GM23248 (cell line): ENCODE data around the gene DLG2. TPM values are rescaled to one million over a fixed set of nuclear protein-coding genes. Genes with fewer than 3 reads are reported as not detected.
A peak's percentile ranks its signal among the peaks of the same experiment; 100 is the strongest.
"Not testable (repeated sequence)": the region's sequence is repeated elsewhere in the genome, so short reads cannot be mapped to it uniquely, and the experiment has no call there.

Experiments used
- DNase-seq: peaks from one replicate; pipeline ENCODE4 v3.0.0-alpha.2; 2015
- H2AFZ ChIP-seq: fragments of 200-600 bp; sonication (generic); 2 replicates; pipeline ENCODE4 v1.6.1; 2016; ENCODE audit warnings: antibody characterized with exemption
- H3F3A ChIP-seq: fragments of 200-600 bp; sonication (generic); 2 replicates; pipeline ENCODE4 v1.6.1; 2016; ENCODE audit warnings: mild to moderate bottlenecking, antibody characterized with exemption, mixed run types; ENCODE audit not compliant: insufficient read depth
- H3K27ac ChIP-seq: fragments of 200-600 bp; sonication (generic); 2 replicates; pipeline ENCODE4 v1.5.1; 2016; ENCODE audit warnings: mild to moderate bottlenecking
- H3K27me3 ChIP-seq: fragments of 200-600 bp; sonication (generic); replicated peaks from 2 replicates; pipeline ENCODE4 v1.6.1; 2016; ENCODE audit warnings: mild to moderate bottlenecking; ENCODE audit not compliant: insufficient read depth
- H3K36me3 ChIP-seq: fragments of 200-600 bp; sonication (generic); 2 replicates; pipeline ENCODE4 v1.6.1; 2016; ENCODE audit warnings: low read depth, mild to moderate bottlenecking
- H3K4me1 ChIP-seq: fragments of 200-600 bp; sonication (generic); 2 replicates; pipeline ENCODE4 v1.6.1; 2016; ENCODE audit warnings: mild to moderate bottlenecking; ENCODE audit not compliant: insufficient read depth
- H3K4me2 ChIP-seq: fragments of 200-600 bp; sonication (generic); one replicate; pipeline ENCODE4 v1.6.1; 2016; ENCODE audit warnings: mild to moderate bottlenecking; ENCODE audit not compliant: unreplicated experiment
- H3K4me3 ChIP-seq: fragments of 200-600 bp; sonication (generic); 2 replicates; pipeline ENCODE4 v1.5.1; 2016; ENCODE audit warnings: mild to moderate bottlenecking
- H3K79me2 ChIP-seq: fragments of 200-600 bp; sonication (generic); 2 replicates; pipeline ENCODE4 v1.6.1; 2016; ENCODE audit warnings: mild to moderate bottlenecking; ENCODE audit not compliant: insufficient read depth
- H3K9ac ChIP-seq: fragments of 200-600 bp; sonication (generic); 2 replicates; pipeline ENCODE4 v1.6.1; 2016; ENCODE audit warnings: mild to moderate bottlenecking
- H3K9me2 ChIP-seq: fragments of 200-600 bp; sonication (generic); 2 replicates; pipeline ENCODE4 v1.6.1; 2016; ENCODE audit warnings: mixed run types, mild to moderate bottlenecking, moderate library complexity; ENCODE audit not compliant: insufficient read depth
- H3K9me3 ChIP-seq: fragments of 200-600 bp; sonication (generic); one replicate; pipeline ENCODE4 v1.6.1; 2017; ENCODE audit warnings: low read depth
- H4K20me1 ChIP-seq: fragments of 200-600 bp; sonication (generic); 2 replicates; pipeline ENCODE4 v1.6.0; 2016; ENCODE audit not compliant: insufficient read depth
- EZH2 ChIP-seq: fragments of 200-600 bp; sonication (generic); IDR thresholded peaks from 2 replicates; pipeline ENCODE4 v1.6.1; 2018; ENCODE audit warnings: antibody characterized with exemption, mild to moderate bottlenecking; ENCODE audit not compliant: insufficient read depth, poor library complexity, severe bottlenecking
- EZH2phosphoT487 ChIP-seq: fragments of 200-600 bp; sonication (generic); IDR thresholded peaks from 2 replicates; pipeline ENCODE4 v1.6.1; 2018; ENCODE audit warnings: antibody characterized with exemption, moderate library complexity, mild to moderate bottlenecking, low read depth; ENCODE audit not compliant: insufficient read depth
- WGBS, 2 experiments: methylation state at CpG; one replicate each; pipeline ENCODE4 v1.1.6; 2015 to 2017; ENCODE audit warnings: low lambda C conversion rate in 2 of 2, low coverage in 1 of 2; ENCODE audit errors: missing lambda C conversion rate in 2 of 2; 5-methylcytosine and 5-hydroxymethylcytosine counted together
- in situ Hi-C: fragments of 300-500 bp; cut with MboI; formaldehyde crosslinking; loops from 2 replicates; pipeline ENCODE4 v1.15.0; 2020
- polyA plus RNA-seq: library from polyadenylated mRNA; unstranded; fragments of >200 nt; fragmentation: Nextera tagmentation; extraction: Ambion mirVana; gene quantifications from 2 replicates; pipeline ENCODE4 v1.2.1, GENCODE V29; 2016
- total RNA-seq: library from RNA; depleted of rRNA; stranded (reverse); fragments of >200 nt; shearing (Covaris generic); gene quantifications from 2 replicates; pipeline ENCODE4 v1.2.3, GENCODE V29; 2014

Gene DLG2
- total and polyA plus RNA-seq, 2 experiments from 2014 or later: 1.1 to 1.7 TPM

GRCh38 chr11:84990141-84990540 lies 637.0 kb downstream of the DLG2 start:
- Histone ChIP-seq H4K20me1 (no peaks in the 10 kb centered on the region), H2AFZ (no peak overlapping the region), H3K9ac (no peak overlapping the region), H3K4me1 (no peaks in the 10 kb centered on the region), H3K9me3 (no peaks in the 10 kb centered on the region), H3K4me3 (no peak overlapping the region), H3K79me2 (no peaks in the 10 kb centered on the region), H3K27ac (no peak overlapping the region), H3K36me3 (no peaks in the 10 kb centered on the region), H3K27me3 (no peaks in the 10 kb centered on the region), H3K9me2 (no peaks in the 10 kb centered on the region), H3F3A (no peaks in the 10 kb centered on the region), H3K4me2 (no peak overlapping the region)
- no peak for TF ChIP-seq EZH2
- no peak for TF ChIP-seq EZH2phosphoT487
- in situ Hi-C loops: loop anchor here (10.0 kb wide), 1 partner anchor 195 kb away; no protein-coding TSS in a partner anchor
- 59 to 68% methylated on average over 3 of the region's 3 CpGs for WGBS, 2 experiments
- DNase-seq: no peak

GRCh38 chr11:84987686-84988187 lies 639.4 kb downstream of the DLG2 start:
- DNase-seq, H4K20me1 ChIP-seq, H3K4me3 ChIP-seq, H3K79me2 ChIP-seq, H3K4me1 ChIP-seq, H2AFZ ChIP-seq, H3K9me2 ChIP-seq, H3F3A ChIP-seq, H3K27me3 ChIP-seq, H3K9me3 ChIP-seq, in situ Hi-C loops, H3K27ac ChIP-seq, H3K36me3 ChIP-seq, H3K9ac ChIP-seq, H3K4me2 ChIP-seq: not testable (repeated sequence)
- 21 to 23% methylated on average over 3 of the region's 3 CpGs for WGBS, 2 experiments

GRCh38 chr11:84981301-84981700 lies 645.8 kb downstream of the DLG2 start:
- Histone ChIP-seq H3K4me1 (no peaks in the 10 kb centered on the region), H3K36me3 (no peaks in the 10 kb centered on the region), H3K9ac (no peak overlapping the region), H3K4me2 (no peak overlapping the region), H4K20me1 (no peaks in the 10 kb centered on the region), H3K4me3 (no peak overlapping the region), H3K27ac (no peak overlapping the region), H3K27me3 (no peaks in the 10 kb centered on the region), H3K9me2 (no peaks in the 10 kb centered on the region), H2AFZ (no peak overlapping the region), H3K79me2 (no peaks in the 10 kb centered on the region), H3K9me3 (no peaks in the 10 kb centered on the region), H3F3A (no peaks in the 10 kb centered on the region)
- WGBS, 2 experiments: 26 to 32% methylated on average over 3 of the region's 3 CpGs
- in situ Hi-C loops: no loop called here
- TF ChIP-seq EZH2: no peak
- TF ChIP-seq EZH2phosphoT487: no peak
- DNase-seq: no peak

GRCh38 chr11:84969103-84969502 lies 658.0 kb downstream of the DLG2 start:
- no peaks in the 10 kb centered on the region for H4K20me1 ChIP-seq
- in situ Hi-C loops: no loop called here
- no peak overlapping the region for H3K4me3 ChIP-seq
- no peak overlapping the region for H3K4me2 ChIP-seq
- no peaks in the 10 kb centered on the region for H3K27me3 ChIP-seq
- H3K79me2 ChIP-seq: no peaks in the 10 kb centered on the region
- 53 to 56% methylated on average over 2 of the region's 2 CpGs for WGBS, 2 experiments
- DNase-seq: peak; percentile 51
- no peak overlapping the region for H3K9ac ChIP-seq
- no peak for TF ChIP-seq EZH2
- TF ChIP-seq EZH2phosphoT487: no peak
- no peaks in the 10 kb centered on the region for H3K36me3 ChIP-seq
- H3F3A ChIP-seq: no peaks in the 10 kb centered on the region
- no peak overlapping the region for H3K27ac ChIP-seq
- no peaks in the 10 kb centered on the region for H3K9me3 ChIP-seq
- H3K4me1 ChIP-seq: no peaks in the 10 kb centered on the region
- no peaks in the 10 kb centered on the region for H3K9me2 ChIP-seq
- H2AFZ ChIP-seq: no peak overlapping the region

GRCh38 chr11:84965484-84965883 lies 661.7 kb downstream of the DLG2 start:
- no peak overlapping the region for H3K4me3 ChIP-seq
- 83 to 88% methylated on average over 4 of the region's 4 CpGs for WGBS, 2 experiments
- H3K79me2 ChIP-seq: no peaks in the 10 kb centered on the region
- no peaks in the 10 kb centered on the region for H3K9me2 ChIP-seq
- H3K4me2 ChIP-seq: no peak overlapping the region
- H3F3A ChIP-seq: peaks cover 12% of the 10 kb centered on the region
- TF ChIP-seq EZH2phosphoT487: no peak
- no peak for TF ChIP-seq EZH2
- no peaks in the 10 kb centered on the region for H3K36me3 ChIP-seq
- H2AFZ ChIP-seq: no peak overlapping the region
- peaks cover 16% of the 10 kb centered on the region for H3K4me1 ChIP-seq
- H3K9ac ChIP-seq: no peak overlapping the region
- no peak for DNase-seq
- no peaks in the 10 kb centered on the region for H3K9me3 ChIP-seq
- no peak overlapping the region for H3K27ac ChIP-seq
- in situ Hi-C loops: no loop called here
- H4K20me1 ChIP-seq: no peaks in the 10 kb centered on the region
- H3K27me3 ChIP-seq: no peaks in the 10 kb centered on the region
